BE2C (cell line): Measurements from ENCODE around the gene CSMD2.

ENCODE experiments used
- DNase-seq: peaks from one replicate; pipeline ENCODE4 v3.0.0-alpha.2; 2020
- H3K27me3 ChIP-seq: fragments of 250-450 bp; sonication (Bioruptor Pico); 2 replicates; pipeline ENCODE4 v1.5.1; 2020; ENCODE audit warnings: mild to moderate bottlenecking
- H3K36me3 ChIP-seq: fragments of 250-450 bp; sonication (Bioruptor Pico); 2 replicates; pipeline ENCODE4 v1.5.1; 2020; ENCODE audit warnings: mild to moderate bottlenecking
- H3K4me1 ChIP-seq: fragments of 250-450 bp; sonication (Bioruptor Pico); 2 replicates; pipeline ENCODE4 v1.5.1; 2020
- H3K4me3 ChIP-seq: 2 replicates; pipeline ENCODE4 v1.5.1; 2011; ENCODE audit warnings: low read depth, low read length
- H3K9me3 ChIP-seq: fragments of 250-450 bp; sonication (Bioruptor Pico); 2 replicates; pipeline ENCODE4 v1.5.1; 2020
- CTCF ChIP-seq: IDR thresholded peaks from 2 replicates; pipeline ENCODE4 v1.5.1; 2012; ENCODE audit warnings: mild to moderate bottlenecking, low read depth, low read length

The CSMD2 gene

DNA sequence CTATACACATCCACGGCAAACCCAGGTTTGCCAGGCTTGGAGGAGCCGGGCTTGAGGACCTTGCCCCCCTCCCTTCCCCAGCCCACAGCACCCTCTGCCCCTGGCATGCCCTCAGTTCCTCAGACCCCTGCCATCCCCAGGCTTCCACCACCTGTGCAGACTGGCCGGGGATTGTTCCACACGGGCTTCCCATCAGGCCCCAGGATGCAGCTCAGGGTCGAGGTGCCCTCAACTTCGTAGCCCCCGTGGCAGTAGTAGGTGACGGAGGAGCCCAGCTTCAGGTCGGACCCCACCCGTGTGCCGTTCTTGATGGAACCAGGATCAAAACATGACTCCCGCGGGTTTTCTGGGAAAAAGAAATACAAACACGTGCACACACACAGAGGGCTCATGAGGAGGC lies 528.8 kb downstream of the CSMD2 start:
- no peaks in the 10 kb centered on the region for H3K4me1 ChIP-seq
- H3K36me3 ChIP-seq: no peaks in the 10 kb centered on the region
- DNase-seq: no peak
- no peaks in the 10 kb centered on the region for H3K9me3 ChIP-seq
- no peak overlapping the region for H3K4me3 ChIP-seq
- H3K27me3 ChIP-seq: peaks cover 3% of the 10 kb centered on the region; the same call in 1 of the 2 replicates
- TF ChIP-seq CTCF: no peak

DNA sequence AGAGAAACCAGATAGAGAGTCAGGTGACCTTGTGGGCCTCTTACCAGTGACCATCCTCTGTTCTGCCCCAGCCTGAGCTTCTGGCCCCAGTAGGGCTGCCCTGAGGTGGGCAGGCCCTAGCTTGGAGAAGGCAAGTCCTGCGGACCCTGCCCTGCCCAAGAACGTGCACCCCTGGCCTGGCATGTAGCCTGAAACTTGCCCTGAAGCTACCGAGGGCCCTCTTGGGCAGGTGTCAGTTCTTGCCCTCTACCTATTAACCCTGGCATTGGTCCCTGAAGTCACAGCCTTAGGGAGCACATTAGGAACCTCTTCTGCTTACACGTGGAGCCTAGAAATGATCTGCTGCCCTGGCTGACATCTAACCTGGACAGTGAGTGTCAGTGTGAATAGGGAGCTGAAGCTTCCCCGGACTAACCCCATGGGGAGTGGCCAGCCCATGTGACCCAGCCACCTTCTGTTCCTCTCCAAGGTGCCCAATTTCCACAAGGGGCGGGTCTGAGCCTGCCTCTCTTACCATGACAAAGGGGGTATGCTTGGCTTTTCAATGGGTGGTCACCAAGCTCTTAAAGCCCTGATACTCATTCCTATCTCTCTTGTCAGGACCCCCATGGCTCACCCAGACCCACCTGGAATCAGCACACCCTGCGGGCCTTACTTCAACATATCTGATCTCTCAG lies 529.6 kb downstream of the CSMD2 start:
- H3K36me3 ChIP-seq: no peaks in the 10 kb centered on the region
- no peaks in the 10 kb centered on the region for H3K9me3 ChIP-seq
- no peaks in the 10 kb centered on the region for H3K4me1 ChIP-seq
- DNase-seq: no peak
- no peak for TF ChIP-seq CTCF
- H3K4me3 ChIP-seq: no peak overlapping the region
- peaks cover 3% of the 10 kb centered on the region; the same call in 1 of the 2 replicates for H3K27me3 ChIP-seq

DNA sequence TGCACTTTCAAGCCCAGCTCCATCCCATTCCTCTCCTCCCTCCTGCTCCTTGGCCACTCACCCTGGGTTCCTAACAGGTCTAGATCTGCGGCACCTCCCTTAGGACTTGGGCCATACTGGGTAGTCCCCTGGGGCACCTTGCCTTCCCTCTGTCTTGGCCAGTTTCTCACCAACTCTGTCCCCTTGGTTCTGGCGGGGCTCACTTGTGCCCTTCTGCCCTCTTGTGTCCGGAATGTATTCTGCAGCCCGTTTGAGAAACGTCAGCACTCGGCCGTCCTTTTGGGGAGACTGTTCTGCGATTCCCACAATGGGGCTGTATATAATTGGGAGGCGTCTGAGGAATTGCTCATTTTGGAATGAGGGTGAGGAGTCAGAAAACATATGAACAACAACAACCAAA lies 530.2 kb downstream of the CSMD2 start:
- Histone ChIP-seq H3K36me3 (no peaks in the 10 kb centered on the region), H3K27me3 (peaks cover 3% of the 10 kb centered on the region; the same call in 1 of the 2 replicates), H3K9me3 (no peaks in the 10 kb centered on the region), H3K4me3 (no peak overlapping the region), H3K4me1 (no peaks in the 10 kb centered on the region)
- peak; percentile 53 for TF ChIP-seq CTCF
- DNase-seq: peak; percentile 21

- no peak for TF ChIP-seq CTCF
- H3K36me3 ChIP-seq: no peaks in the 10 kb centered on the region
- H3K27me3 ChIP-seq: peaks cover 3% of the 10 kb centered on the region; the same call in 1 of the 2 replicates
- H3K4me1 ChIP-seq: no peaks in the 10 kb centered on the region
- no peak overlapping the region for H3K4me3 ChIP-seq
- DNase-seq: no peak
- H3K9me3 ChIP-seq: no peaks in the 10 kb centered on the region
Measured at GRCh38 chr1:33634143-33634542, 530.9 kb downstream of the CSMD2 start.

DNA sequence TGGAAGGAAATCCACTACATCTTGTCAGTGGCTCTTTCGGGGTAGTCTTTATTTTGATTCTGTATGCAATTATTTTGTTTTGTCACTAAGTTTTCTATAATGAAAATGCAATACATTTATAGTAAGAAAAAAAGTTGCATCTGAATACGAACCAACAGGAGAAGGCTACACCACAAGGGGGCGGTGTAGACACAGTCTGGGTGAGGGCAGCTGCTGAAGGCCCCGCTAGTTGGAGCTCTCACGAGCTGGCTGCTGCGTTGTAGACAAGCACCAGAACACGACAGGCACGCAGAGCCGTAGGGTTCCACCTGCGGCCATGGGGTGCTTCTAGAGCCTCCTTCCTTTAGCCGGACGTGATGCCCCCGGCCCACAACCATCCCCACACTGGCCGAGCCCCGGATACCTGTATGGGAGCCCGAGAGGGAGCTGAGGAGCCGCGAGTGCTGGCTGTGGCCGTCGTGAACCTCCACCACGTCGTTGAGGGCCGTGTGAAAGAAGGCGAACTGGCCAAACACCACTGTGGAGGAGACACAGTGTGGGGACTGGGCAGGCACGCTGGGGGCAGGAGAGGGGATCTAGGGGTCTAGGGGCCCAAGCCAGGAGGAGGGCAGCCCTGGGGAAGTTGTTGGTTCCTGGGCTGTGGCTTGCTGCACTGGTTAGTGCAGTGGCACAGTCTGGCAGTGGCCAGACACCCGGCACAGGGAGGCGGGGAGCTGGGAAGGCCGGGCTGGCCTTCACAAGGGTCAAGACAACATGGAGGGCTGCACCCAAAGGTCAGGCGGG lies 531.8 kb downstream of the CSMD2 start:
- Histone ChIP-seq H3K4me1 (no peaks in the 10 kb centered on the region), H3K9me3 (no peaks in the 10 kb centered on the region), H3K27me3 (peaks cover 3% of the 10 kb centered on the region; the same call in 1 of the 2 replicates)

More for the DNA sequence above, 531.8 kb downstream of the CSMD2 start:
- H3K4me3 ChIP-seq: no peak overlapping the region
- peak; percentile 88 for DNase-seq
- no peaks in the 10 kb centered on the region for H3K36me3 ChIP-seq
- TF ChIP-seq CTCF: peak; percentile 95
